K562 treated with DMSO at 1 percent for 24 hours (cell line): ENCODE results near the gene KIF5A. TPM values are rescaled to one million over a fixed set of nuclear protein-coding genes. Genes with fewer than 3 reads are reported as not detected.

Experiments
- total RNA-seq: library from RNA; unstranded; fragments of 300-600 nt; gene quantifications from 2 replicates; pipeline ENCODE4 v1.2.3, GENCODE V29; 2022; ENCODE audit warnings: low read depth; ENCODE audit not compliant: insufficient read depth

The KIF5A gene
- total RNA-seq, result 11.0 and 12.9 TPM in 2 replicates

DNA sequence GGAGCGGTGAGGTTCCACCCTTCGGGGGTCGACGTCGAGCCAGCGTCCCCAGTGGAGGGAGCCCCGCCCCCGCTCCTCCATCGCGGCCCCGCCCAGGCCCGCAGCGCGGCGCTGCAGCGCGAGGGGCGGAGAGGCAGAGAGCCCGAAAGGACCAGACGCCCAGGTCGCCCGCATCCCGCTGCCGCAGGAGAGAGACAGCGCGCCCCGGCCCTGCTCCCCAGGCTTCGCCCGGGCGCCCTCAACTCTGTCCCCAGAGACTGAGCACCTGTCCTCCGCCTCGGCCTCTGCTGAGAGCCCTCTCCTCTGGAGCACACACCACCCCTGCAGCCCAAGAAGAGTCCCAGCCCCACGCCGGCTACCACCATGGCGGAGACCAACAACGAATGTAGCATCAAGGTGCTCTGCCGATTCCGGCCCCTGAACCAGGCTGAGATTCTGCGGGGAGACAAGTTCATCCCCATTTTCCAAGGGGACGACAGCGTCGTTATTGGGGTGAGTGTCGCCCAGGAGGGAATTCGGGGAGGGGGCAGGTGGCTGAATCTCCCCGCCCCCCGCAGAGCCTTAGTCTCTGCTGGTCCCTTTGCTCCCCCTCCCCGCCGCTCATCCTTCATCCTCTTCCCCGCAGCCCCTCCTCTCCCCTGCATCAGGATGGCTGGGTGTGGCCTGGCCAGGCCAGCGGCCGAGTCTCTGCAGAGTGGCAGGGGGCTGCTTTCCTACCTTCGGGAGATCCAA lies at the start of gene KIF5A:
KIF5A (plus strand) TSS at position 136 of the 732 bp plus-strand sequence; CDS start at position 364, 228 bp downstream.

DNA sequence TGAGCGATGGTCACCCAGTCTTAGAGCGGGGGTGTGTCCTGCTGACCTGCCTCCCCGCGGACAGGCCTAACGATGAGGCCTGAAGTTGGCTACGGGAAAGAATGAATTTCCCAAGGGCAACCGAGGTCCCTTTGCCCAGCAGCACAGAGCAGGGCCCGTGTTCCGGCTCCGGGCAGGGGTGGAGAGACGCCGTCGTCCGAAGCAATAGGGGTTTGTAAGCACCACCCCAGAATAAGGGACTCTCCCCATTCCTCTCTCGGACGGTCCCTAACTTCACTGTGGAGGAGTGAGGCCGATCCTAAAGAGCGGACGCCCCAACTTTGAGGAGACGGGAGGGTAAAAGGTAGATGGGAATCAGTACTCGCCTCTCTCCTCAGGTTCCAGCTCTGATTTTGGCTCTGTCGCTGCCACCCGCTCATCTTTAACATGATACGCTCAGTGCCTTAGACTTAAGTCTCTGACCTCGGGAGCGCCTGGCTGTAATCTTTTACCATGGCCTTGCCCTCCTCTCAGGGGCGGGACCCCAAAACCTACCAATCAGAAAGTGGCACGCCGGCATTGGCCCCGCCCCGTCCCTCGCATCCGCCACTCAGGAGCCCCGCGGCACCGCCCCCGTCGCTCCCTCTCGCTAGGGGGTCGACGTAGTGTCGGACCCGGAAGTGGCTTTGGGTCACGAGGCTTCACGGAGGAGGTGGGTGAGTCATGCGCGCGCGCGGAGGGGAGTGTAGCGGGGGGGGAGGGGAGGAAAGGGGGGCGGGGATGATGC lies 29.6 kb upstream of the KIF5A start, which contains the start of gene DDIT3:
DDIT3 (minus strand) TSS at position 462 of the 766 bp plus-strand sequence. CDS start 3,108 bp downstream, outside the sequence.

GRCh38 chr12:57522011-57522886 lies 27.6 kb upstream of the KIF5A start, which contains the start of gene MBD6:
MBD6 (plus strand) TSS chr12:57522824; CDS start chr12:57524304, 1,480 bp downstream.

DNA sequence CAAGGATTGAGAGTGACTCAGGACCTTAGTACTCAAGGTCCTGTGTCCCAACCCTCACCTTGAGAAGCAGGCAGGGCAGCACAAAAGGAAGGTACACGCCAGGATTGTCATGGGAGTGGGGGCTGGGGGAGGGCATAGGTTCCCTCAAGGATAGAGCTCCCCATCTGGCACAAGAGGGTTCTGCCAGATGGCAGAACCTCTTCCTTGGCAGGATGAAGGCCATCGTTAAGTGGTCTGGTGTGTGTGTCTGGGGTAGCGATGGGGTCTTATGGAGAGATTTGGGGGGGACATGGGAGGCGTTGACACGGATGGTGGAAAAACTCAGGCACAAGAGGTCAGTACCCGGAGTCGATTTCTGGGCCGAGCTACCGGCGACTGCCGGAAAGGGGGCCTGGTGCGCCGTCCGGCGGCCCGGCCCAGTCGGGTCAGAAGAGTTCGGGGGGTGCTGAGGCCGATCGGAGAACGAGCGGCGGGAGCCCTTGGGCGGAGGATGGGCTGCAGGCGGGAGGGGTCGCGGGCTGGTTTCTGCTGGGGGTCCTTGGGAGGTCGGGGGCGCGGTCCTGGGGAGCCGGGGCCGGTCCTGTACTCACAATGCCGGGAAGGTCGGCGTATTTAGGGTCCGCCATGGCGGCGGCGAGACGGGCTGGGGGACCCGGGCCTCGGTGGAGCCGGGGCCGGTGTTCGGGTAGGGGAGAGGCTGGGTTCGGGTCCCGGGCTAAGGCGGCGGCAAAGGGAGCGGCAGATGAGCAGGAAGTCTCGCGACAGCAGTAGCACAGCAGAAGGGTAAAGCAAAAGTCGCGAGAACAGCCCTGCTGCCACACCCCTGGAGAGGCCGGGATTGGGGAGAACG lies 3.2 kb upstream of the KIF5A start, which contains the start of gene DCTN2:
DCTN2 (minus strand) TSS at position 755 of the 850 bp plus-strand sequence; CDS start at position 626, 129 bp downstream.

DNA sequence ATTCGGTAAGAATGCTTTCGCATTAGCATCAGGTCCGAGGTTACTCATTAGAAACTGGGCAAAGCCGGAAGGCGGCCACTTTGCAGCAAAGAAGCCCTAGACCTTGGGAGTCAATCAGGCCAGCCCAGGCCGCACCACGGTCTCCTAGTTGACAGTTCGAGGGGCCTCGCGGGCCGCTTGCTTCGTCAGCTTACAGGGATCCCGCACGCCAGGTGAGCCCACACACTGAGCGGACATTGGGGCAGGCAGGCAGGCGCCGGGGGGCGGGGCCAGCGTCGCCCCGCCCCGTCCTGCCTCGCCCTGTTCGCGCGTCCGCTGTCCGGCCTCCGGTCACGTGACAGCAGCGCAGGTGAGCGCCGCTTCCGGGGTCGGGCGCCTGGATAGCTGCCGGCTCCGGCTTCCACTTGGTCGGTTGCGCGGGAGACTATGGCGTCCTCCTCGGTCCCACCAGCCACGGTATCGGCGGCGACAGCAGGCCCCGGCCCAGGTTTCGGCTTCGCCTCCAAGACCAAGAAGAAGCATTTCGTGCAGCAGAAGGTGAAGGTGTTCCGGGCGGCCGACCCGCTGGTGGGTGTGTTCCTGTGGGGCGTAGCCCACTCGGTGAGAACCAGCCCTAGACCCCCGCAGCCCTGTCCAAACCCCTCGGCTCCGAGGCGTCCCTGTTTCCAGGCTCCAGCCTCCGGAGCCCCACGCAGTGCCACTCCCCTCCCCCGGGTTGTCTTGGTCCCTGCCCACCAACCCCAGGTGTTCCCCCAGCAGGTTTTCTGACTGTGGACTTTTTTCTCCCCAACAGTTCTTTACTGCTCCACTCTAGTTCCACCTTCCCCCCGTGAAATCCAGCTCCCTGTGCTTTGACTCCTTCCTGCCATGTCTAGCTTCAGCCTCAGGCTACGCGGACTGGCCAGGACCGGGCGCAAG lies 41.3 kb downstream of the KIF5A start, which contains the start of gene PIP4K2C:
PIP4K2C (plus strand) TSS at position 329 of the 918 bp plus-strand sequence; CDS start at position 427, 98 bp downstream.

GRCh38 chr12:57604454-57604991 lies 54.7 kb downstream of the KIF5A start, which contains the start of gene DTX3:
DTX3 (plus strand) TSS chr12:57604824; CDS start chr12:57606518, 1,694 bp downstream.

GRCh38 chr12:57611108-57611826 lies 61.4 kb downstream of the KIF5A start, which contains the start of gene ARHGEF25:
ARHGEF25 (plus strand) TSS chr12:57611435; CDS start chr12:57611895, 460 bp downstream.

GRCh38 chr12:57632958-57633840 lies 83.4 kb downstream of the KIF5A start, which contains the start of gene B4GALNT1:
B4GALNT1 (minus strand) TSS chr12:57633201; CDS start chr12:57632132, 1,069 bp downstream.

Other genes starting within 250 kb of the KIF5A start
- gene R3HDM2, start 119.0 kb upstream of the KIF5A start, total RNA-seq, result 23.0 and 24.6 TPM in 2 replicates
- 0.27 and 0.32 TPM in 2 replicates for gene INHBC, start 115.3 kb upstream of the KIF5A start, total RNA-seq
- gene INHBE, start 94.7 kb upstream of the KIF5A start, total RNA-seq, result 63.1 and 79.5 TPM in 2 replicates
- gene GLI1, start 90.3 kb upstream of the KIF5A start, total RNA-seq, result 0.80 and 2.3 TPM in 2 replicates
- gene ARHGAP9, start 70.2 kb upstream of the KIF5A start, total RNA-seq, result 7.9 and 8.7 TPM in 2 replicates
- 479 TPM in 2 replicates for gene MARS1, start 62.0 kb upstream of the KIF5A start, total RNA-seq
- 196 and 208 TPM in 2 replicates for gene DDIT3, start 29.5 kb upstream of the KIF5A start, total RNA-seq
- 26.8 and 32.7 TPM in 2 replicates for gene MBD6, start 27.2 kb upstream of the KIF5A start, total RNA-seq
- gene DCTN2, start 2.9 kb upstream of the KIF5A start, total RNA-seq, result 184 and 186 TPM in 2 replicates
- 34.6 and 38.6 TPM in 2 replicates for gene PIP4K2C, start 41.1 kb downstream of the KIF5A start, total RNA-seq
- gene DTX3, start 54.8 kb downstream of the KIF5A start, total RNA-seq, result not detected in 2 replicates
- gene ARHGEF25, start 61.4 kb downstream of the KIF5A start, total RNA-seq, result 16.4 and 17.6 TPM in 2 replicates
- 67.2 and 69.6 TPM in 2 replicates for gene B4GALNT1, start 83.2 kb downstream of the KIF5A start, total RNA-seq
- gene OS9, start 144.1 kb downstream of the KIF5A start, total RNA-seq, result 291 and 302 TPM in 2 replicates
- 0.38 and 0.45 TPM in 2 replicates for gene AGAP2, start 188.7 kb downstream of the KIF5A start, total RNA-seq
- 17.6 and 19.4 TPM in 2 replicates for gene TSPAN31, start 195.0 kb downstream of the KIF5A start, total RNA-seq
- 148 and 150 TPM in 2 replicates for gene CDK4, start 202.3 kb downstream of the KIF5A start, total RNA-seq
- gene MARCHF9, start 205.1 kb downstream of the KIF5A start, total RNA-seq, result 12.7 and 13.9 TPM in 2 replicates
- 1.5 and 1.9 TPM in 2 replicates for gene CYP27B1, start 217.0 kb downstream of the KIF5A start, total RNA-seq
- 3.0 and 5.5 TPM in 2 replicates for gene METTL1, start 222.1 kb downstream of the KIF5A start, total RNA-seq
- gene EEF1AKMT3, start 222.6 kb downstream of the KIF5A start, total RNA-seq, result 5.8 and 6.3 TPM in 2 replicates
- gene TSFM, start 232.7 kb downstream of the KIF5A start, total RNA-seq, result 27.2 and 32.6 TPM in 2 replicates